Cardiac septum (tissue), 1 donor: ENCODE results near the gene GNB3. TPM values are rescaled to one million over a fixed set of nuclear protein-coding genes. Genes with fewer than 3 reads are reported as not detected.

ENCODE experiments used
- DNase-seq: peaks from one replicate; pipeline ENCODE4 v3.0.0-alpha.2; 2020; ENCODE audit warnings: low spot score
- intact Hi-C: fragments of 100-400 bp; cut with DNase I; formaldehyde crosslinking; loops from one replicate; pipeline ENCODE4 v1.14.0; 2022
- total RNA-seq: library from RNA; stranded (reverse); fragmentation: NEBNext Ultra II Directional; extraction: Animal tissue kit (Norgen Biotek cat#: 25700); gene quantifications from one replicate; pipeline ENCODE4 v1.2.1, GENCODE V29; 2021
- donor health status: DM: no; HTN: no; CAD: no.

GNB3 gene
- total RNA-seq, 1 donor from 2014 or later = 9.7 TPM

- no peak for DNase-seq
- intact Hi-C loops = no loop called here
Observed at GRCh38 chr12:6833189-6833890, 7.4 kb upstream of the GNB3 start.

DNA sequence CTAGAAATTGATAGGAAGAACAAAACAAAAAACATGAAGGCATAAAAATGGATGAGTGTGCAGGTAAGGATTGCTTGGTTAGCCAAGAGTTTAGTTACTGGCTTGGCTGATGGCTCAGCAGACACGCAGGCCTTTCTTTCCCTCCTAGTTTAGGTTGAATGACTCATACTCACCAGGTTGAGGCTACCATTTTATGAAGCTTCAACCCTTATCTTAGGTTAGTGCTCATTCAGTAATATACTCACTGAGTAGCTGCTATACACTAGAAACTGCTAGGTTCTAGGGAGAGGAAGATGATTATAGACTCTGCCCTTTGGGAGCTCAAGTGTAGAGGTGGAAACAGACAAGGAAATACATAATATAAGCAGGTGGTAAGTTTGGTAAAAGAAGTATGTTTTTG is 6.5 kb upstream of the GNB3 start:
- no peak for DNase-seq
- intact Hi-C loops = no loop called here

GRCh38 chr12:6834873-6835272 is 5.9 kb upstream of the GNB3 start:
- intact Hi-C loops = no loop called here

GRCh38 chr12:6836851-6837250 is 3.9 kb upstream of the GNB3 start:
- no peak for DNase-seq
- intact Hi-C loops = no loop called here

More at GRCh38 chr12:6834873-6835272, 5.9 kb upstream of the GNB3 start:
- no peak for DNase-seq

DNA sequence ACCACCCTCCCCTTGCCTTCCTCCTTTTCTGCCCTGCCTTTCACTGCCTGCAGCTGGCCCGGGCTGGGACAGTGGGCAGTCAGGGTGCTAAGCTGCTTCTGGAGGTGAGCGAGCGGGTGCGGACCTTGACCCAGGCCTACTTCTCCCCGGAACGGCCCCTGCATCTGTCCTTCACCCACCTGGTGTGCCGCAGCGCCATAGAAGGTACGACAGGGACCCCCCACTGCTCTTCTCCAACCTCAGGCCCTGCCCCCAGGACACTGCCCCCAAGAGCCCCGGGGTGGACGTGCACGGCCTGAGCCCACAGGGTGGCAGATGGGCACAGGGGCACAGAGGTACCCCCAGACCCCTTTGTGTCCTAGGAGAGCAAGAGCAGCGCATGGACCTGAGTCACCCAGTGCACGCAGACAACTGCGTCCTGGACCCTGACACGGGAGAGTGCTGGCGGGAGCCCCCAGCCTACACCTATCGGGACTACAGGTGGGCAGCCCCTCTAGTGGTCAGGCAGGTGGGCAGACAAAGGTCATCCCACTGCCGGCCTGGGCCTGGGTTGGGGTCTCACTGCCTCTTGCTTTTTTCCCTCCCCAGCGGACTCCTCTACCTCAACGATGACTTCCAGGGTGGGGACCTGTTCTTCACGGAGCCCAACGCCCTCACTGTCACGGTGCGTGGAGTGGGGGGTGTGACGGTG is 3.2 kb upstream of the GNB3 start:
- no peak for DNase-seq

DNA sequence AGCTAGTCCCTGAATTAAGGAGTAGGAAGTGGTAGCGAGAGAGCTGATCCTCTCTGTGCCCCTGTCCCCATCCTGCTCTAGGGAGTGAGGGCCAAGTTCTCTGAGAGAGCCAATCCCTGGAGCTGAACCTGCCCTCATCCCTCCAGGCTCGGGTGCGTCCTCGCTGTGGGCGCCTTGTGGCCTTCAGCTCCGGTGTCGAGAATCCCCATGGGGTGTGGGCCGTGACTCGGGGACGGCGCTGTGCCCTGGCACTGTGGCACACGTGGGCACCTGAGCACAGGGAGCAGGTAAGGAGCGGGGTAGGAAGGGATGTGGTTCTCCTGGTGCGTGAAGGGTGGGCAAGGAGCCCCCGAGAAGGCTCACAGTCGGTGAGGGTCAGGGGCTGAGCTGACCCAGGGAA is 1.9 kb upstream of the GNB3 start:
- intact Hi-C loops = no loop called here
- DNase-seq = no peak

More for the DNA sequence above, 3.2 kb upstream of the GNB3 start:
- intact Hi-C loops = no loop called here

GRCh38 chr12:6839482-6840201 is 1.1 kb upstream of the GNB3 start:
- intact Hi-C loops = no loop called here
- no peak for DNase-seq

DNA sequence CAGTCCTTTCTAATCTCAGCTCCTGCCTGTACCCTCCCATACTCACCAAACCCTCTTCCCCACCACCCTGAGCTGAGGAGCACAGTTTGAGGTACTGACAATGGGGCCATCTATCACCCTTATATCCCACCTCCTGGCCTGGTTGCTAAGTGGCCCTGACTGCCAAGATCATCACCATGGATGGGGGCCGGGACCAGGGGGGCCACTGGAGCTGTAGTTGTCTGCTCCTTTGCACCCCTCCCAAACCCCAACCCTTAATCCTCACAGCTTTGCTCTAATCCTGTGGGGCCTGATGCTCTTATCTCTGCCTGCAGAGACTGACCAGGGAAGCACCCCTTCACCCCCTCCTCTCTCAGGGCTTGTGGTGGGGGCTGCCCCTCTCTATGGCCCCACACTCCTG is 395 bp upstream of the GNB3 start:
- DNase-seq = no peak
- intact Hi-C loops = no loop called here

DNA sequence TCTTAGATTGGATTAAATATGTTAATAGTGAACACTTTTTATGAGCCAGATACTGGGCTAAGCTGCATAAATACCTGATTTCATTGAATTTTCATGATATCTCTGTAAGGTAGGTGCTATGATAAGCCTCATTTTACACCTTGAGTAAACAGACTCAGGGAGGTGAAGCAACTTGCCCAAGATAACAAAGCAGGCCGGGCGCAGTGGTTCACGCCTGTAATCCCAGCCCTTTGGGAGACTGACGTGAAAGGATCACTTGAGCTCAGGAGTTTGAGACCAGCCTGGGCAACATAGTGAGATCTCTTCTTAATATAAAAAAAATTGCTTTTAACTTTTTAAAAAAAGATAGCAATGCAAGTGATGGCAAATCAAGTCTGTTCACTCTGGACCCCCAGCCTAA is 1.4 kb downstream of the GNB3 start:
- no peak for DNase-seq
- intact Hi-C loops = no loop called here

GRCh38 chr12:6843118-6843902 is 2.6 kb downstream of the GNB3 start:
- intact Hi-C loops = no loop called here
- no peak for DNase-seq

DNA sequence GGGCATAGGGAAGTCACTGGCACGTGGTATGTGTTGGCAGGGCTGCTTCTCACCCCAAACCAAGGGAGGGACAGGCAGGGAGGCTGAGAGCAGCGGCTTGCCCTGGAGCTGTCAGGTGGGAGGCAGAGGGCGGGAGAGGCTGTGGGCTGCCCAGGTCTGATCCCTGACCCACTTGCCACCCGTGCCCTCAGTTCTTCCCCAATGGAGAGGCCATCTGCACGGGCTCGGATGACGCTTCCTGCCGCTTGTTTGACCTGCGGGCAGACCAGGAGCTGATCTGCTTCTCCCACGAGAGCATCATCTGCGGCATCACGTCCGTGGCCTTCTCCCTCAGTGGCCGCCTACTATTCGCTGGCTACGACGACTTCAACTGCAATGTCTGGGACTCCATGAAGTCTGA is 4.7 kb downstream of the GNB3 start:
- DNase-seq = no peak
- intact Hi-C loops = no loop called here

- no peak for DNase-seq
- intact Hi-C loops = no loop called here
Observed at GRCh38 chr12:6846316-6846869, 5.7 kb downstream of the GNB3 start.

- intact Hi-C loops = no loop called here
- no peak for DNase-seq
Observed at GRCh38 chr12:6847676-6848075, 7.0 kb downstream of the GNB3 start.

DNA sequence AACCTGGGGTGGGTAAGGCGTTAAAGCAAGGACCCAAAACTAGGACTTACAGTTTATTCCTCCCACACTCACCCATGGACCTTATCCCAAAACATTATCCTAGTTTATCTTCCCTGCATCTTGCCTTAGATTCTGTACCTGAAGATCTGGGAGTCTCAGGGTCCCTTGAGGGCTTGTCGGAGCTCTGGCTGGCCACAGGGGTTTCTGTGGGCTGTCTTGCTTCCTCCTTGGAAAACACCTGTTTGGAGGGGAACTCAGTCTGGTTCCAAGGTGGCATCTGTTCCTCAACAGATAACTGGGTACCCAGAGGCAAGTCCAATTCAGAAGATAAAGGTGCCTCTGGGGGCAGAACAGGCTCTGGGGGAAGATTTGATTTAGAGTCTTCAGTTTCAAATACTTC is 8.7 kb downstream of the GNB3 start:
- intact Hi-C loops = no loop called here
- no peak for DNase-seq

DNA sequence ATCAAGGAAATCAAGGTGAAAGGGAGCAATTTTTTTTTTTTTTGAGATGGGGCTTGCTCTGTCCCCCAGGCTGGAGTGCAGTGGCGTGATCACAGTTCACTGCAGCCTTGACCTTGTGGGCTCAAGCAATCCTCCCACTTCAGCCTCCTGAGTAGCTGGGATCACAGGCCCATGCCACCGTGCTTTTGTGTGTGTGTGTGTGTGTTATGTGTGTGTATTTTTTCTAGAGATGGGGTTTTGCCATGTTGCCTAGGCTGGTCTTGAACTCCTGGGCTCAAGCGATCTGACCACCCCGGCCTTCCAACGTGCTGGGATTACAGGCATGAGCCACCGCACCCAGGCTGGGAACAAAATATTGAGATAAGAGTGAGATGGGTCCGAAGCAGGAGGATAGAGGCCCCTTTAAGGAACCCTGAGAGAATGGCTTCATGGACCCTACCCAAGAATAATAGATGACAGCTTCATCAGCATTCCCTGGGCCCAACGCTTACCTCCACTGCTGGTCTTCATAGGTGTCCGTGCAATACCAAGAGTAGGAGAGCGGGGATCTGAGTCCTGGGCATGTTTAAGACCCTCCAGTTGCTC is 9.3 kb downstream of the GNB3 start:
- intact Hi-C loops = no loop called here
- DNase-seq = no peak

DNA sequence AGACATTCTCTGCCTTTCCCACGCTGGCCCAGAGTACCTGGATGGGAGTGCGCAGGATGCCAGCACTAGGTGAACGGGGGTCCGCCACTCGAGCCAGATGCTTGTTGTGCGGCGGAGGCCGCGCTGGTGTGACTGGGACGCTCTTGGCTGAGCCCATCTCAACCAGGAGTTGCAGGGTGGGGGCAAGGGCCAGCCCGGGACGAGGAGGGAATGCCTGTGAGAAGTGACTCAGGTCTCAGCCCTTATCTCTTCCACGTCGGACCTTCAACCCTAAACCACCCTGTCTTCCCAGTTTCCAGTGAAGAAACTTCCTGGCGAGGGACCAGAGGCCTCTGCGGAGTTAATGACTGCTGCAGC is 10.0 kb downstream of the GNB3 start:
- DNase-seq = no peak
- intact Hi-C loops = no loop called here

DNA sequence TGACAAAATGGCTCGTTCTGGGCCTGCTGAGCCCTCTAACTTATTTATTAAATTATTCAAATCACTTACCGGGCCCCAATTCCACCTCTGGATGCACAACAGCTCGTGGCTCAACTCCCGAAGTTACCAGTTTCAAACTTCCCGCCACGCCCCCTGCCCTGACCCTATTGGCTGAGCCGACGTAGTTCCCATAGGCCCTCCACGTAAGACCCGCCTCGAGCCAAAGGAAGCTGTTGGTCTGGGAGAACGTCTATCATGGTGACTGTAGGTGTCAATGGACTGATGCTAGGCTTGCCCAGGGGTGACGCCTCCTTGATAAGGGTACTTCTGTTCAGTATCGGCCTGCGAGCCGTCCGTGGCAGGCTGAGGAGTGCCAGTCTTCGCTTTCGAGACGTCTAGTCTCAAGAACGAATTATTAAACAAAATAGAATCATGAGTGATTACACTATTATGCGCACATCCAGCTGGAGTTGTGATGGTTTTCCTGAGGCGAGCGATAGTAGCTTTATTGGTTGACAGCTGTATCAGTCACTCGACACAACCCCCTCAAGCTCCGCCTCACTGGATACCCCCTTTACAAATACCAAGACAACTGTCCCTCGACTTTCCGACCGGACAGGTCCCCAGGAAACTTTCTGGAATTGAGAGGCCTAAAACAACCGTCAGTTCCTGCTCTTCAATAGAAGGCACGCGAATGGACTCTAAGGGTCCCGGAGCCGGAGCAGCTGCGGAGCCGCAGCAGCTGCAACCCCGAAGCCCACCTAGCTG is 10.6 kb downstream of the GNB3 start, which contains the start of gene CDCA3:
CDCA3 (minus strand) TSS at position 134 of the 768 bp plus-strand sequence. CDS start 334 bp downstream, outside the sequence.
- DNase-seq = peak; percentile 96
- intact Hi-C loops = no loop called here

DNA sequence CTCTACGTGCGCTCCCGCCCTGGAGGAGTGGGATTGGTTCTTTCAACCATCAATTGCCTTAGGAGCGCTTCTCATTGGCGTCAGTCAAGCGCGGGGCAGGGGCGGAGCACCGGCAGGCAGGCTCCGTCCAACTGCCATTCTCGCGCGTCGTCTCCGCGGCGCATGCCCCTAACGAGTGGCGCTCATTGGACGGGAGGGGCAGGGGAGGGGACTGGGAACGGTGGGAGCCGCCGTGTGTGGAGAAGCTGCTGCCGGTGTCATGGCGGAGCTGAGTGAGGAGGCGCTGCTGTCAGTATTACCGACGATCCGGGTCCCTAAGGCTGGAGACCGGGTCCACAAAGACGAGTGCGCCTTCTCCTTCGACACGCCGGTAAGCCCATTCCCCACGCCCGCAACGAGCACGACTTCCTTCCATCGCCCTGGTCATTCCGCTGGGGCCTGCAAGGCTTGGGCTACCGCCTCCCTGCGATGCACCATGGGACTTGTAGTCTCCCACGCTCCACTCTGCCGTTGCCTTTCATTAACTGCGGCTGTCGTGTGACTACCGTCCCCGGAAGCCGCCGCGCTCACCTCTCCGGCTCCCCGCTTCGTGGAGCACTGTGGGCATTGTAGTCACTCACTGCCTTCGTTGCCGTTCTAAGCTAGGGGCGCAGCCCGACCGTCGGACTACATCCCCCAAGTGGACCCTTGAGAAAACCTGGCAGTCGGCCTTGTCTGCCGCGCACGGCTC is 11.4 kb downstream of the GNB3 start, which contains the start of gene USP5:
USP5 (plus strand) TSS at position 230 of the 730 bp plus-strand sequence; CDS start at position 260, 30 bp downstream.
- intact Hi-C loops = no loop called here

More for the DNA sequence above, 11.4 kb downstream of the GNB3 start, which contains the start of gene USP5:
- peak; percentile 100 for DNase-seq
